Right lobe of liver (tissue), 6 donors: ENCODE results near the gene EMX2. TPM values are rescaled to one million over a fixed set of nuclear protein-coding genes. Genes with fewer than 3 reads are reported as not detected.
"Not testable (repeated sequence)": the region's sequence is repeated elsewhere in the genome, so short reads cannot be mapped to it uniquely, and the experiment has no call there.

ENCODE experiments used
- ATAC-seq, 4 donors: fragments of 200-7000 bp; cut with Tn5 transposase; one replicate each; pipeline ENCODE4 v1.9.1; 2020; ENCODE audit warnings: mild to moderate bottlenecking in 4 of 4, moderate library complexity in 4 of 4
- DNase-seq, 3 donors: peaks; one replicate each; pipeline ENCODE4 v3.0.0-alpha.2; 2020
- H3K27ac ChIP-seq, 3 donors: fragments of 200-600 bp; one replicate each; pipeline ENCODE4 v1.8.0; 2022
- H3K27me3 ChIP-seq, 2 donors: fragments of 200-600 bp; one replicate each; pipeline ENCODE4 v1.8.0; 2022
- H3K36me3 ChIP-seq, 4 donors: fragments of 200-600 bp; sonication (generic) in 1 of 4; one replicate each; pipeline versions ENCODE4 v1.5.1 to v1.8.0; 2017 to 2022; ENCODE audit warnings: control low read depth in 1 of 4
- H3K4me1 ChIP-seq, 4 donors: fragments of 200-600 bp; sonication (generic) in 1 of 4; one replicate each; pipeline versions ENCODE4 v1.5.1 to v1.8.0; 2017 to 2022; ENCODE audit warnings: control low read depth in 1 of 4
- H3K4me3 ChIP-seq, 3 donors: fragments of 200-600 bp; one replicate each; pipeline ENCODE4 v1.8.0; 2022
- H3K9me3 ChIP-seq, 4 donors: fragments of 200-600 bp; sonication (generic) in 1 of 4; one replicate each; pipeline versions ENCODE4 v1.5.1 to v1.8.0; 2017 to 2022; ENCODE audit warnings: control low read depth in 1 of 4
- CTCF ChIP-seq, 4 donors: fragments of 200-600 bp in 3 of 4; fragments of 450-650 bp in 1 of 4; IDR thresholded peaks; one replicate each; pipeline versions ENCODE4 v1.5.1 to v1.8.0; 2016 to 2022; ENCODE audit warnings: antibody characterized with exemption in 4 of 4, mild to moderate bottlenecking in 2 of 4
- POLR2A ChIP-seq: fragments of 450-650 bp; IDR thresholded peaks from one replicate; pipeline ENCODE4 v1.6.1; 2017; ENCODE audit warnings: antibody characterized with exemption, mild to moderate bottlenecking
- WGBS: methylation state at CpG from one replicate; pipeline ENCODE4 v1.1.6; 2018; ENCODE audit warnings: low coverage, low lambda C conversion rate; ENCODE audit not compliant: insufficient coverage; ENCODE audit errors: missing lambda C conversion rate; 5-methylcytosine and 5-hydroxymethylcytosine counted together
- intact Hi-C, 2 donors: fragments of 100-400 bp; cut with DNase I; formaldehyde crosslinking; loops; one replicate each; pipeline versions ENCODE4 v1.11.2 to v1.14.1; 2022
- total RNA-seq, 6 experiments: library from RNA; depleted of rRNA in 2 of 6; stranded (reverse); fragments of >200 nt in 2 of 6; fragmentation: NEBNext Ultra II Directional in 3 of 6; extraction: Animal tissue kit (Norgen Biotek cat#: 25700) in 3 of 6; gene quantifications; one replicate each; pipeline versions ENCODE4 v1.1.0 to v1.2.4, GENCODE V29; 2016 to 2023
- donor health status: DM: no; HTN: yes; CAD: no.
- donor health status: DM: no; HTN: no; CAD: no.
- donor health status: DM: no; HTN: no; CAD: no.
- donor health status: DM: no; HTN: yes; CAD: no.
- donor health status: DM: no; HTN: yes; CAD: no.

EMX2 gene
- total RNA-seq, 6 experiments from 2014 or later: not detected

- H3K27ac ChIP-seq: no peak overlapping the region
- no peaks in the 10 kb centered on the region for H3K4me1 ChIP-seq
- no peaks in the 10 kb centered on the region for H3K9me3 ChIP-seq
- H3K27me3 ChIP-seq: no peaks in the 10 kb centered on the region
- no peak for DNase-seq
- TF ChIP-seq CTCF (IDR thresholded peaks at IDR 0.05): no peak
- TF ChIP-seq POLR2A: no peak
- H3K36me3 ChIP-seq: no peaks in the 10 kb centered on the region
- ATAC-seq: no peak
- WGBS: 67% methylated on average over 2 of the region's 2 CpGs
- intact Hi-C loops: no loop called here
- H3K4me3 ChIP-seq: no peak overlapping the region
These were observed 39.4 kb downstream of the EMX2 start for GRCh38 chr10:117581961-117582360.

- H3K9me3 ChIP-seq, ATAC-seq, H3K4me1 ChIP-seq, DNase-seq, H3K4me3 ChIP-seq, H3K36me3 ChIP-seq, H3K27ac ChIP-seq, intact Hi-C loops, H3K27me3 ChIP-seq: not testable (repeated sequence)
- WGBS: 35% methylated on average over 2 of the region's 2 CpGs
These were observed 42.3 kb downstream of the EMX2 start for GRCh38 chr10:117584831-117585230.

- Histone ChIP-seq H3K27ac (no peak overlapping the region), H3K36me3 (no peaks in the 10 kb centered on the region), H3K4me1 (no peaks in the 10 kb centered on the region), H3K9me3 (no peaks in the 10 kb centered on the region), H3K4me3 (no peak overlapping the region), H3K27me3 (no peaks in the 10 kb centered on the region)
- intact Hi-C loops: no loop called here
- no peak for ATAC-seq
- 84% methylated on average over 5 of the region's 5 CpGs for WGBS
- no peak for TF ChIP-seq CTCF (IDR thresholded peaks at IDR 0.05)
- TF ChIP-seq POLR2A: no peak
- DNase-seq: peak in 1 of 3 donors; percentile 3
These were observed 44.5 kb downstream of the EMX2 start for GRCh38 chr10:117587036-117587435.

- TF ChIP-seq POLR2A (no peak), CTCF (IDR thresholded peaks at IDR 0.05) (no peak)
- DNase-seq (peak in 1 of 3 donors; percentile 17), ATAC-seq (no peak)
- H3K9me3 ChIP-seq: no peaks in the 10 kb centered on the region
- H3K27ac ChIP-seq: no peak overlapping the region
- H3K27me3 ChIP-seq: no peaks in the 10 kb centered on the region
- 34% methylated on average over 5 of the region's 8 CpGs for WGBS
- H3K4me1 ChIP-seq: no peaks in the 10 kb centered on the region
- no peak overlapping the region for H3K4me3 ChIP-seq
- no peaks in the 10 kb centered on the region for H3K36me3 ChIP-seq
- intact Hi-C loops: no loop called here
These were observed 47.7 kb downstream of the EMX2 start for GRCh38 chr10:117590101-117590875.

- no peaks in the 10 kb centered on the region for H3K36me3 ChIP-seq
- no peak for DNase-seq
- H3K4me3 ChIP-seq: no peak overlapping the region
- TF ChIP-seq CTCF (IDR thresholded peaks at IDR 0.05): no peak
- no peak for TF ChIP-seq POLR2A
- 63% methylated on average over 3 of the region's 4 CpGs for WGBS
- no peaks in the 10 kb centered on the region for H3K9me3 ChIP-seq
- intact Hi-C loops: no loop called here
- H3K27ac ChIP-seq: no peak overlapping the region
- no peak for ATAC-seq
- no peaks in the 10 kb centered on the region for H3K27me3 ChIP-seq
- H3K4me1 ChIP-seq: no peaks in the 10 kb centered on the region
These were observed 48.5 kb downstream of the EMX2 start for GRCh38 chr10:117591043-117591442.
